Suprapubic skin (tissue), 4 donors: ENCODE measurements around the gene UQCRC1.

ENCODE experiments used
- POLR2A ChIP-seq, 2 donors: fragments of 450-650 bp; IDR thresholded peaks; one replicate each; pipeline ENCODE4 v1.6.1; 2017; ENCODE audit warnings: antibody characterized with exemption in 2 of 2, mild to moderate bottlenecking in 2 of 2, moderate library complexity in 2 of 2
- POLR2AphosphoS5 ChIP-seq, 3 donors: sonication (generic); formaldehyde crosslinking; IDR thresholded peaks; one replicate each; pipeline ENCODE4 v1.6.1; 2017; ENCODE audit warnings: antibody characterized with exemption in 3 of 3
- TF ChIP-seq, protein P1 (sequence below), 2 donors: fragments of 200-600 bp in 1 of 2; fragments of 450-650 bp in 1 of 2; sonication (generic) in 1 of 2; IDR thresholded peaks; one replicate each; pipeline ENCODE4 v1.5.1; 2016 to 2019; ENCODE audit warnings: antibody characterized with exemption in 2 of 2, mild to moderate bottlenecking in 1 of 2, moderate library complexity in 1 of 2

DNA sequence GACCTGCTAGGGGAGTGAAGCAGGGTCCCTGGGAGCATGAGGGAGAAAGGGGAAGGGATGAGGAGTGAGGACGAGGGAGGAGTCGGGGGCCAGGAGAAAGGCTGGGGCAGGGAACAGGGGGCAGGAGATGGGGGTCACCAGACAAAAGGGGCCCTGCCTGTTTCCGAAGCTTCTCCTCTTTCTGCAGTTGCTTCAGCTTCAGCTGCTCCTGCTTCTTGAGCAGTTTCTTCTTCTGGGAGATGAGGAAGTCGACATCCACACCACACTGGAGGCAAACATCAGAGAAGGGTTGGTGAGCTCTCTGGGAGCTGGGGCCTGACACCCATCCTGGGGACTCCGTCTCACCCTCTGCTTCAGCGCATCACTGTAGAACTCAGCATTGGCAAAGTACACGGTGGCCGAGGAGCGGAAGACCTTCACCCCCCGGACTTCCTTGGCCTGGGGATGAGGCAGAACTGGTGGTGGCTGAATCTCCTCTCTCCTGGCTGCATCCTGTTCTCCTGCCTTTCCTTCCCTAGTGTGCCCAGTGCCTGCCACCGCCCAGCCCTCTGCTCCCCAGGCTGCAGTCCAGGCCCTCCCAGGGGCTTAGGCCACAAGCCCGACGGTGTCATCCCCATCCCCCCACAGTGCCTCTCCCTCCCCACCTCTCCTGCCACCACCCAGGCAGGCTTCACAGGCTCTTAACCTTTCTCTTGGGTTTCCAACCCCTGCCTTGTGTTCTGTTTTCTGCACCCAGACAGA, 19.0 kb upstream of the UQCRC1 start:
- TF ChIP-seq, protein P1, sequence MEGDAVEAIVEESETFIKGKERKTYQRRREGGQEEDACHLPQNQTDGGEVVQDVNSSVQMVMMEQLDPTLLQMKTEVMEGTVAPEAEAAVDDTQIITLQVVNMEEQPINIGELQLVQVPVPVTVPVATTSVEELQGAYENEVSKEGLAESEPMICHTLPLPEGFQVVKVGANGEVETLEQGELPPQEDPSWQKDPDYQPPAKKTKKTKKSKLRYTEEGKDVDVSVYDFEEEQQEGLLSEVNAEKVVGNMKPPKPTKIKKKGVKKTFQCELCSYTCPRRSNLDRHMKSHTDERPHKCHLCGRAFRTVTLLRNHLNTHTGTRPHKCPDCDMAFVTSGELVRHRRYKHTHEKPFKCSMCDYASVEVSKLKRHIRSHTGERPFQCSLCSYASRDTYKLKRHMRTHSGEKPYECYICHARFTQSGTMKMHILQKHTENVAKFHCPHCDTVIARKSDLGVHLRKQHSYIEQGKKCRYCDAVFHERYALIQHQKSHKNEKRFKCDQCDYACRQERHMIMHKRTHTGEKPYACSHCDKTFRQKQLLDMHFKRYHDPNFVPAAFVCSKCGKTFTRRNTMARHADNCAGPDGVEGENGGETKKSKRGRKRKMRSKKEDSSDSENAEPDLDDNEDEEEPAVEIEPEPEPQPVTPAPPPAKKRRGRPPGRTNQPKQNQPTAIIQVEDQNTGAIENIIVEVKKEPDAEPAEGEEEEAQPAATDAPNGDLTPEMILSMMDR (IDR thresholded peaks at IDR 0.05), result no peak
- TF ChIP-seq POLR2A (IDR thresholded peaks at IDR 0.05), result no peak
- TF ChIP-seq POLR2AphosphoS5 (IDR thresholded peaks at IDR 0.05), result no peak
